Glutamatergic neuron (in vitro differentiated cells): ENCODE data around the gene SEC24B. TPM values are rescaled to one million over a fixed set of nuclear protein-coding genes. Genes with fewer than 3 reads are reported as not detected.
"Not testable (repeated sequence)": the region's sequence is repeated elsewhere in the genome, so short reads cannot be mapped to it uniquely, and the experiment has no call there.

ENCODE experiments used
- DNase-seq: peaks from one replicate; pipeline ENCODE4 v3.0.0; 2022
- H3K27ac Mint-ChIP-seq: one replicate; pipeline ENCODE4 v1.8.0; 2020; ENCODE audit warnings: mild to moderate bottlenecking, mixed read lengths, inconsistent platforms; ENCODE audit not compliant: unreplicated experiment
- H3K27me3 Mint-ChIP-seq: one replicate; pipeline ENCODE4 v1.8.0; 2020; ENCODE audit warnings: mild to moderate bottlenecking, moderate library complexity, mixed read lengths, inconsistent platforms; ENCODE audit not compliant: unreplicated experiment
- H3K36me3 Mint-ChIP-seq: one replicate; pipeline ENCODE4 v1.8.0; 2020; ENCODE audit warnings: mild to moderate bottlenecking, mixed read lengths, inconsistent platforms; ENCODE audit not compliant: unreplicated experiment
- H3K4me1 Mint-ChIP-seq: one replicate; pipeline ENCODE4 v1.8.0; 2020; ENCODE audit warnings: mild to moderate bottlenecking, low read depth, mixed read lengths, inconsistent platforms; ENCODE audit not compliant: unreplicated experiment
- H3K4me3 Mint-ChIP-seq: one replicate; pipeline ENCODE4 v1.8.0; 2020; ENCODE audit warnings: mild to moderate bottlenecking, mixed read lengths, inconsistent platforms; ENCODE audit not compliant: unreplicated experiment
- H3K9me3 Mint-ChIP-seq: one replicate; pipeline ENCODE4 v1.8.0; 2020; ENCODE audit warnings: mild to moderate bottlenecking, moderate library complexity, mixed read lengths, inconsistent platforms; ENCODE audit not compliant: unreplicated experiment
- CTCF ChIP-seq: fragments of 200-600 bp; sonication (generic); IDR thresholded peaks from one replicate; pipeline ENCODE4 v1.5.0; 2021; ENCODE audit not compliant: partially characterized antibody, unreplicated experiment
- total RNA-seq: library from RNA; stranded (reverse); fragmentation: NEBNext Ultra II Directional; extraction: Animal tissue kit (Norgen Biotek cat#: 25700); gene quantifications from one replicate; pipeline ENCODE4 v1.2.1, GENCODE V29; 2021; ENCODE audit not compliant: unreplicated experiment

SEC24B gene
- total RNA-seq, 1 donor from 2014 or later, result 27.6 TPM

- Mint-ChIP-seq H3K27ac (no peak overlapping the region), H3K4me1 (no peaks in the 10 kb centered on the region), H3K4me3 (no peak overlapping the region), H3K27me3 (no peaks in the 10 kb centered on the region), H3K36me3 (no peaks in the 10 kb centered on the region), H3K9me3 (no peaks in the 10 kb centered on the region)
- DNase-seq, result no peak
- no peak for TF ChIP-seq CTCF
These were observed 115.0 kb downstream of the SEC24B start for GRCh38 chr4:109548655-109549054.

GRCh38 chr4:109552237-109552636 is 118.6 kb downstream of the SEC24B start:
- no peak for DNase-seq
- Mint-ChIP-seq H3K4me1 (no peaks in the 10 kb centered on the region), H3K36me3 (no peaks in the 10 kb centered on the region), H3K27me3 (no peaks in the 10 kb centered on the region), H3K27ac (no peak overlapping the region), H3K4me3 (no peak overlapping the region), H3K9me3 (peaks cover 3% of the 10 kb centered on the region)
- TF ChIP-seq CTCF, result no peak

- no peak overlapping the region for H3K4me3 Mint-ChIP-seq
- no peak for TF ChIP-seq CTCF
- no peak for DNase-seq
- no peak overlapping the region for H3K27ac Mint-ChIP-seq
- no peaks in the 10 kb centered on the region for H3K36me3 Mint-ChIP-seq
- H3K4me1 Mint-ChIP-seq, result no peaks in the 10 kb centered on the region
- peaks cover 3% of the 10 kb centered on the region for H3K9me3 Mint-ChIP-seq
- H3K27me3 Mint-ChIP-seq, result no peaks in the 10 kb centered on the region
These were observed 119.5 kb downstream of the SEC24B start for GRCh38 chr4:109553130-109553529.

GRCh38 chr4:109554971-109555370 is 121.4 kb downstream of the SEC24B start:
- Mint-ChIP-seq H3K4me3 (no peak overlapping the region), H3K36me3 (no peaks in the 10 kb centered on the region), H3K27me3 (no peaks in the 10 kb centered on the region), H3K9me3 (peaks cover 3% of the 10 kb centered on the region), H3K27ac (no peak overlapping the region), H3K4me1 (no peaks in the 10 kb centered on the region)
- no peak for TF ChIP-seq CTCF
- DNase-seq, result no peak

GRCh38 chr4:109557433-109557832 is 123.8 kb downstream of the SEC24B start:
- H3K27me3 Mint-ChIP-seq, result no peaks in the 10 kb centered on the region
- no peak for TF ChIP-seq CTCF
- H3K27ac Mint-ChIP-seq, result no peak overlapping the region
- no peak for DNase-seq
- H3K4me3 Mint-ChIP-seq, result no peak overlapping the region
- no peaks in the 10 kb centered on the region for H3K4me1 Mint-ChIP-seq
- peaks cover 5% of the 10 kb centered on the region for H3K9me3 Mint-ChIP-seq
- no peaks in the 10 kb centered on the region for H3K36me3 Mint-ChIP-seq

- H3K36me3 Mint-ChIP-seq, H3K27me3 Mint-ChIP-seq, H3K4me1 Mint-ChIP-seq, DNase-seq, H3K27ac Mint-ChIP-seq, H3K9me3 Mint-ChIP-seq, H3K4me3 Mint-ChIP-seq: not testable (repeated sequence)
These were observed 124.5 kb downstream of the SEC24B start for GRCh38 chr4:109558095-109558494.
